IMR-90 (cell line): ENCODE measurements around the gene CCDC152. TPM values are rescaled to one million over a fixed set of nuclear protein-coding genes. Genes with fewer than 3 reads are reported as not detected.
A peak's percentile ranks its signal among the peaks of the same experiment; 100 is the strongest.

Experiments used
- ATAC-seq: fragments of 200-7000 bp; cut with Tn5 transposase; 2 replicates; pipeline ENCODE4 v1.9.1; 2020; ENCODE audit warnings: low read depth, mild to moderate bottlenecking, moderate library complexity
- BruUV-seq: library from RNA; stranded (reverse); fragments of 400-500 nt; replicated peaks from 2 replicates; lab custom pipeline; 2021; lab: Mats Ljungman, UMichigan
- CTCF ChIA-PET: fragments of 300-600 bp; formaldehyde crosslinking; extraction: SDS; loops from one replicate; lab custom pipeline; 2021; ENCODE audit warnings: antibody characterized with exemption; lab: Yijun Ruan, JAX
- POLR2A ChIA-PET: fragments of 300-600 bp; sonication (Branson Sonifier 250); formaldehyde crosslinking; loops from one replicate; lab custom pipeline; 2022; ENCODE audit warnings: antibody characterized with exemption; ENCODE audit not compliant: unreplicated experiment; lab: Charles Lee
- DNase-seq: peaks from one replicate; pipeline ENCODE4 v3.0.0; 2013
- H2AFZ ChIP-seq: replicated peaks from 2 replicates; pipeline ENCODE3; 2013; ENCODE audit warnings: low read length, mild to moderate bottlenecking; ENCODE audit not compliant: poor library complexity
- H2AK5ac ChIP-seq: 2 replicates; pipeline ENCODE4 v1.6.1; 2013; ENCODE audit warnings: low read depth, low read length, inconsistent platforms
- H2AK9ac ChIP-seq: replicated peaks from 2 replicates; pipeline ENCODE3; 2013; ENCODE audit warnings: mild to moderate bottlenecking, low read depth, low read length, moderate library complexity; ENCODE audit not compliant: poor library complexity
- H2BK120ac ChIP-seq: 2 replicates; pipeline ENCODE4 v1.6.1; 2013; ENCODE audit warnings: low read depth, low read length, inconsistent platforms
- H2BK15ac ChIP-seq: 3 replicates; pipeline ENCODE4 v1.6.1; 2013; ENCODE audit warnings: low read depth, low read length, inconsistent platforms
- H2BK20ac ChIP-seq: 2 replicates; pipeline ENCODE4 v1.6.1; 2013; ENCODE audit warnings: low read depth, mild to moderate bottlenecking, inconsistent platforms, low read length, moderate library complexity
- H2BK5ac ChIP-seq: 2 replicates; pipeline ENCODE4 v1.6.1; 2013; ENCODE audit warnings: mild to moderate bottlenecking, low read depth, low read length, inconsistent platforms; ENCODE audit not compliant: poor library complexity, severe bottlenecking
- H3K14ac ChIP-seq: replicated peaks from 2 replicates; pipeline ENCODE4 v1.6.1; 2013; ENCODE audit warnings: low read depth, low read length, inconsistent platforms
- H3K18ac ChIP-seq: 2 replicates; pipeline ENCODE4 v1.6.1; 2013; ENCODE audit warnings: low read depth, low read length, control low read depth
- H3K23ac ChIP-seq: 2 replicates; pipeline ENCODE4 v1.6.1; 2013; ENCODE audit warnings: low read depth, low read length, inconsistent platforms
- H3K27ac ChIP-seq: 2 replicates; pipeline ENCODE4 v1.5.1; 2013; ENCODE audit warnings: mild to moderate bottlenecking, control low read depth, low read length; ENCODE audit not compliant: insufficient read depth
- H3K27me3 ChIP-seq: 2 replicates; pipeline ENCODE4 v1.6.1; 2013; ENCODE audit warnings: low read length; ENCODE audit not compliant: control insufficient read depth, insufficient read depth
- H3K36me3 ChIP-seq: 2 replicates; pipeline ENCODE4 v1.6.1; 2013; ENCODE audit warnings: low read length, mixed read lengths; ENCODE audit not compliant: control insufficient read depth, insufficient read depth
- H3K4ac ChIP-seq: 2 replicates; pipeline ENCODE4 v1.6.1; 2013; ENCODE audit warnings: low read depth, low read length, inconsistent platforms
- H3K4me1 ChIP-seq: 2 replicates; pipeline ENCODE4 v1.6.1; 2013; ENCODE audit warnings: low read length, mixed read lengths; ENCODE audit not compliant: control insufficient read depth, insufficient read depth
- H3K4me2 ChIP-seq: 2 replicates; pipeline ENCODE4 v1.6.1; 2013; ENCODE audit warnings: low read depth, mild to moderate bottlenecking, control low read depth, low read length, moderate library complexity
- H3K4me3 ChIP-seq: 2 replicates; pipeline ENCODE4 v1.5.1; 2013; ENCODE audit warnings: low read depth, mild to moderate bottlenecking, control low read depth, low read length, moderate library complexity; ENCODE audit not compliant: insufficient read depth
- H3K56ac ChIP-seq: 2 replicates; pipeline ENCODE4 v1.6.1; 2013; ENCODE audit warnings: low read length, inconsistent platforms; ENCODE audit not compliant: insufficient read depth; ENCODE audit errors: extremely low read depth
- H3K79me1 ChIP-seq, 2 experiments: 2 replicates each; pipeline ENCODE4 v1.6.1; 2013; ENCODE audit warnings: low read length in 2 of 2, inconsistent platforms in 1 of 2, low read depth in 1 of 2
- H3K9ac ChIP-seq: 2 replicates; pipeline ENCODE4 v1.6.1; 2013; ENCODE audit warnings: low read depth, low read length, control low read depth
- H3K9me1 ChIP-seq: 2 replicates; pipeline ENCODE4 v1.6.1; 2013; ENCODE audit warnings: low read length, inconsistent platforms; ENCODE audit not compliant: insufficient read depth
- H3K9me3 ChIP-seq: 2 replicates; pipeline ENCODE4 v1.6.1; 2013; ENCODE audit warnings: low read length; ENCODE audit not compliant: control insufficient read depth, insufficient read depth
- H4K20me1 ChIP-seq: 2 replicates; pipeline ENCODE4 v1.6.1; 2013; ENCODE audit warnings: low read length, inconsistent platforms; ENCODE audit not compliant: insufficient read depth
- H4K5ac ChIP-seq: 2 replicates; pipeline ENCODE4 v1.6.1; 2013; ENCODE audit warnings: mild to moderate bottlenecking, low read depth, low read length, control low read depth
- H4K8ac ChIP-seq, 2 experiments: 2 replicates each; pipeline ENCODE4 v1.6.1; 2013; ENCODE audit warnings: low read depth in 2 of 2, low read length in 2 of 2, control low read depth in 1 of 2, inconsistent platforms in 1 of 2
- H4K91ac ChIP-seq: 2 replicates; pipeline ENCODE4 v1.6.1; 2013; ENCODE audit warnings: low read depth, low read length, inconsistent platforms; ENCODE audit not compliant: insufficient read depth
- CEBPB ChIP-seq: IDR thresholded peaks from 2 replicates; pipeline ENCODE4 v1.6.1; 2012; ENCODE audit warnings: low read depth, low read length, improper control_type of control experiment
- ELK1 ChIP-seq: fragments of 150-350 bp; IDR thresholded peaks from 2 replicates; pipeline ENCODE4 v1.6.1; 2016; ENCODE audit warnings: low read depth, mild to moderate bottlenecking, low read length, moderate library complexity, borderline replicate concordance
- MAFK ChIP-seq: IDR thresholded peaks from 2 replicates; pipeline ENCODE4 v1.6.1; 2012; ENCODE audit warnings: low read depth, low read length, improper control_type of control experiment
- MAZ ChIP-seq: IDR thresholded peaks from 2 replicates; pipeline ENCODE4 v1.6.1; 2012; ENCODE audit warnings: low read depth, mild to moderate bottlenecking, low read length, improper control_type of control experiment, moderate library complexity, borderline replicate concordance
- MXI1 ChIP-seq: IDR thresholded peaks from 2 replicates; pipeline ENCODE4 v1.6.1; 2012; ENCODE audit warnings: low read depth, mild to moderate bottlenecking, low read length, moderate library complexity, borderline replicate concordance
- POLR2A ChIP-seq: IDR thresholded peaks from 2 replicates; pipeline ENCODE4 v1.6.1; 2012; ENCODE audit warnings: mild to moderate bottlenecking, low read depth, low read length
- RCOR1 ChIP-seq: IDR thresholded peaks from 2 replicates; pipeline ENCODE4 v1.6.1; 2012; ENCODE audit warnings: mild to moderate bottlenecking, low read length, improper control_type of control experiment; ENCODE audit not compliant: insufficient replicate concordance
- RFX5 ChIP-seq: IDR thresholded peaks from 2 replicates; pipeline ENCODE4 v1.8.0; 2012; ENCODE audit warnings: low read depth, mild to moderate bottlenecking, low read length, moderate library complexity
- SMC3 ChIP-seq: fragments of 150-350 bp; IDR thresholded peaks from 2 replicates; pipeline ENCODE4 v1.6.1; 2016; ENCODE audit warnings: low read depth, mild to moderate bottlenecking, antibody characterized with exemption, low read length, moderate library complexity
- USF2 ChIP-seq: fragments of 150-350 bp; IDR thresholded peaks from 2 replicates; pipeline ENCODE4 v1.6.1; 2017; ENCODE audit warnings: mild to moderate bottlenecking, antibody characterized with exemption, low read length, low read depth
- dilution Hi-C: fragments of 300-500 bp; cut with HindIII; formaldehyde crosslinking; loops from one replicate; pipeline ENCODE4 v1.14.3; 2018; ENCODE audit warnings: low sequenced_read_pairs; ENCODE audit not compliant: unreplicated experiment
- in situ Hi-C: fragments of 300-500 bp; cut with MboI; formaldehyde crosslinking; loops from 3 replicates; pipeline ENCODE4 v1.14.3; 2019; ENCODE audit warnings: low sequenced_read_pairs, inconsistent platforms, mixed read lengths
- intact Hi-C: fragments of 100-400 bp; cut with micrococcal nuclease; formaldehyde crosslinking; loops from 2 replicates; pipeline ENCODE4 v1.10.0; 2022
- polyA plus RNA-seq, 3 experiments: library from polyadenylated mRNA; depleted of rRNA; stranded (reverse); fragments of >200 nt; gene quantifications; 2 replicates each; pipeline ENCODE4 v1.2.3, GENCODE V29; 2012; ENCODE audit warnings: low replicate concordance in 1 of 3
- total RNA-seq: library from RNA; depleted of rRNA; stranded (reverse); fragments of >200 nt; gene quantifications from 2 replicates; pipeline ENCODE4 v1.2.3, GENCODE V29; 2012
- TF ChIP-seq, protein P1 (sequence below): conservative IDR thresholded peaks from 2 replicates; pipeline ENCODE4 v1.5.1; 2012; ENCODE audit warnings: mild to moderate bottlenecking, low read depth, low read length, improper control_type of control experiment

The CCDC152 gene
- total and polyA plus RNA-seq, 2 of the 4 experiments (the other 2 are of a cell fraction) = 0.87 to 0.90 TPM

DNA sequence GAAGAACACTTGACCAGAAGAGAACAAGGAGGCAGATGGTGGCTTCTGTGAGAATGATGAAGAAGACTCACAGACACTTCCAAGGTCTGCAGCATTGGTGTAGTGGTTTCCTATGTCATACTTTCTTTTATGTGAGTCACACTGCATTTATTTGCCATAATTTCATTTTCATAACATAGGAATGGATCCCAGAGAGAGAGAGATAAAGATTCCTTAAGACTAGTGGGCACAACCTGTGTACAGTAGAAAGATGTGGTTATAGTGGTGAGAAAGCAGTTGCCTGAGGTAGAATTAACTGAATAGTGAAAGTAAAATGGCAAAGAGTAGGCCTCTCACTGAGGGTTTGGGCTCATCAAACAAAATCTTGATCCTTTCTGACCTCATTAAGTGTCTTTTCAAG lies 7.6 kb upstream of the CCDC152 start:
- Histone ChIP-seq H3K79me1 (no peaks in the 10 kb centered on the region), H3K4ac (no peak overlapping the region), H2AK5ac (no peak overlapping the region), H3K23ac (no peak overlapping the region), H2AFZ (no peak overlapping the region), H2BK20ac (no peak overlapping the region), H3K4me2 (no peak overlapping the region), H2BK5ac (no peak overlapping the region), H3K27me3 (no peaks in the 10 kb centered on the region), H3K9ac (no peak overlapping the region), H2AK9ac (no peak overlapping the region), H3K4me1 (no peaks in the 10 kb centered on the region), H3K9me1 (no peaks in the 10 kb centered on the region), H2BK15ac (no peak overlapping the region), H4K8ac (no peak overlapping the region), H3K56ac (no peak overlapping the region), H4K20me1 (no peaks in the 10 kb centered on the region), H3K27ac (no peak overlapping the region), H3K4me3 (no peak overlapping the region), H3K18ac (no peak overlapping the region), H3K9me3 (no peaks in the 10 kb centered on the region), H3K14ac (no peak overlapping the region), H3K36me3 (no peaks in the 10 kb centered on the region), H4K91ac (no peak overlapping the region), H4K5ac (no peak overlapping the region), H2BK120ac (no peak overlapping the region)
- DNase-seq (peak; percentile 3), ATAC-seq (no peak)
- in situ Hi-C loops (no loop called here), intact Hi-C loops (no loop called here), dilution Hi-C loops (no loop called here)
- CTCF ChIA-PET = no interaction called here
- no TSS peak for BruUV-seq
- TF ChIP-seq MXI1 (no peak), ELK1 (no peak), CEBPB (no peak), POLR2A (no peak), RCOR1 (no peak), MAFK (no peak), USF2 (no peak), SMC3 (no peak), MAZ (no peak), RFX5 (no peak)
- TF ChIP-seq, protein P1, sequence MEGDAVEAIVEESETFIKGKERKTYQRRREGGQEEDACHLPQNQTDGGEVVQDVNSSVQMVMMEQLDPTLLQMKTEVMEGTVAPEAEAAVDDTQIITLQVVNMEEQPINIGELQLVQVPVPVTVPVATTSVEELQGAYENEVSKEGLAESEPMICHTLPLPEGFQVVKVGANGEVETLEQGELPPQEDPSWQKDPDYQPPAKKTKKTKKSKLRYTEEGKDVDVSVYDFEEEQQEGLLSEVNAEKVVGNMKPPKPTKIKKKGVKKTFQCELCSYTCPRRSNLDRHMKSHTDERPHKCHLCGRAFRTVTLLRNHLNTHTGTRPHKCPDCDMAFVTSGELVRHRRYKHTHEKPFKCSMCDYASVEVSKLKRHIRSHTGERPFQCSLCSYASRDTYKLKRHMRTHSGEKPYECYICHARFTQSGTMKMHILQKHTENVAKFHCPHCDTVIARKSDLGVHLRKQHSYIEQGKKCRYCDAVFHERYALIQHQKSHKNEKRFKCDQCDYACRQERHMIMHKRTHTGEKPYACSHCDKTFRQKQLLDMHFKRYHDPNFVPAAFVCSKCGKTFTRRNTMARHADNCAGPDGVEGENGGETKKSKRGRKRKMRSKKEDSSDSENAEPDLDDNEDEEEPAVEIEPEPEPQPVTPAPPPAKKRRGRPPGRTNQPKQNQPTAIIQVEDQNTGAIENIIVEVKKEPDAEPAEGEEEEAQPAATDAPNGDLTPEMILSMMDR = no peak
- POLR2A ChIA-PET = no interaction called here
